Measurements from ENCODE around the gene COPA.

DNA sequence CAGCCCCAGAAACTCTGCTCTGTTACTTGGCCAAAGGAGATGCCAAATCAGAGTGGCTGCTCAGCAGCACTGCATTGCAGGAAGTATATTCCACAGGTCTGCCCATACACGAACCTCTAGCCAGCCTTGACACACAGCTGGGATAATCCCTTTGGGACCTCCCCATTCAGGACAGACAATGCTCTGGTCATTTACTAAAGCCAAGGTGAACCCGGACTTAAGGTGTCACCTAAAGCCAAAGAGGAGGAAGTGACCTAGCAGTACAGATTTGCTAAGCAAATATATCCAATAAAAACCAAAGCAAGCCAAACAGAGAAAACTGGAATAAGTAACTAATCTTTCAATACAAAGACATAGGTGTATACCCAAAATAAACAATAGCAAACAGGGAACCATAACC lies 27.7 kb downstream of the COPA start:
- TF ChIP-seq, protein P1, sequence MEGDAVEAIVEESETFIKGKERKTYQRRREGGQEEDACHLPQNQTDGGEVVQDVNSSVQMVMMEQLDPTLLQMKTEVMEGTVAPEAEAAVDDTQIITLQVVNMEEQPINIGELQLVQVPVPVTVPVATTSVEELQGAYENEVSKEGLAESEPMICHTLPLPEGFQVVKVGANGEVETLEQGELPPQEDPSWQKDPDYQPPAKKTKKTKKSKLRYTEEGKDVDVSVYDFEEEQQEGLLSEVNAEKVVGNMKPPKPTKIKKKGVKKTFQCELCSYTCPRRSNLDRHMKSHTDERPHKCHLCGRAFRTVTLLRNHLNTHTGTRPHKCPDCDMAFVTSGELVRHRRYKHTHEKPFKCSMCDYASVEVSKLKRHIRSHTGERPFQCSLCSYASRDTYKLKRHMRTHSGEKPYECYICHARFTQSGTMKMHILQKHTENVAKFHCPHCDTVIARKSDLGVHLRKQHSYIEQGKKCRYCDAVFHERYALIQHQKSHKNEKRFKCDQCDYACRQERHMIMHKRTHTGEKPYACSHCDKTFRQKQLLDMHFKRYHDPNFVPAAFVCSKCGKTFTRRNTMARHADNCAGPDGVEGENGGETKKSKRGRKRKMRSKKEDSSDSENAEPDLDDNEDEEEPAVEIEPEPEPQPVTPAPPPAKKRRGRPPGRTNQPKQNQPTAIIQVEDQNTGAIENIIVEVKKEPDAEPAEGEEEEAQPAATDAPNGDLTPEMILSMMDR (conservative IDR thresholded peaks at IDR 0.05) = no peak
- no peak for TF ChIP-seq ZFX (IDR thresholded peaks at IDR 0.05)

All from C4-2B (cell line).